Liver (tissue), 9 donors: Measurements from ENCODE around the gene NDP. TPM values are rescaled to one million over a fixed set of nuclear protein-coding genes. Genes with fewer than 3 reads are reported as not detected.

Experiments
- DNase-seq: peaks from one replicate; pipeline ENCODE4 v3.0.0-alpha.2; 2017; ENCODE audit warnings: low spot score
- H3K27ac ChIP-seq, 2 donors: one replicate each; pipeline ENCODE4 v1.7.0; 2013; ENCODE audit warnings: inconsistent platforms in 2 of 2, low read length in 2 of 2, control low read depth in 1 of 2, low read depth in 1 of 2, mild to moderate bottlenecking in 1 of 2
- H3K27me3 ChIP-seq, 4 donors: one replicate each; pipeline versions ENCODE4 v1.6.1 to v1.7.0; 2013; ENCODE audit warnings: low read length in 3 of 4, inconsistent platforms in 1 of 4, mild to moderate bottlenecking in 1 of 4, moderate library complexity in 1 of 4; ENCODE audit not compliant: control insufficient read depth in 4 of 4, insufficient read depth in 4 of 4
- H3K36me3 ChIP-seq, 4 donors: one replicate each; pipeline versions ENCODE4 v1.6.1 to v1.7.0; 2013; ENCODE audit warnings: low read length in 3 of 4, mild to moderate bottlenecking in 3 of 4, low read depth in 1 of 4, moderate library complexity in 1 of 4; ENCODE audit not compliant: control insufficient read depth in 4 of 4, insufficient read depth in 3 of 4
- H3K4me1 ChIP-seq, 4 donors: one replicate each; pipeline versions ENCODE4 v1.6.1 to v1.7.0; 2013; ENCODE audit warnings: low read length in 3 of 4, mild to moderate bottlenecking in 3 of 4, moderate library complexity in 1 of 4; ENCODE audit not compliant: control insufficient read depth in 4 of 4, insufficient read depth in 4 of 4
- H3K4me3 ChIP-seq, 3 donors: one replicate each; pipeline versions ENCODE4 v1.6.1 to v1.7.0; 2013; ENCODE audit warnings: low read length in 3 of 3, control low read depth in 1 of 3, low read depth in 1 of 3, mild to moderate bottlenecking in 1 of 3
- H3K9ac ChIP-seq, 2 donors: one replicate each; pipeline ENCODE4 v1.7.0; 2013; ENCODE audit warnings: low read length in 2 of 2, mild to moderate bottlenecking in 2 of 2, moderate library complexity in 2 of 2, control low read depth in 1 of 2, low read depth in 1 of 2
- H3K9me3 ChIP-seq, 4 donors: one replicate each; pipeline versions ENCODE4 v1.6.1 to v1.7.0; 2013; ENCODE audit warnings: low read length in 3 of 4; ENCODE audit not compliant: control insufficient read depth in 4 of 4
- ATF3 ChIP-seq: IDR thresholded peaks from 2 replicates; pipeline ENCODE4 v1.6.1; 2016; ENCODE audit warnings: antibody characterized with exemption
- CTCF ChIP-seq: fragments of 150-350 bp; IDR thresholded peaks from 2 replicates; pipeline ENCODE4 v1.5.1; 2017; ENCODE audit warnings: improper control_type of control experiment, low read depth, low read length; ENCODE audit not compliant: missing input control
- EGR1 ChIP-seq, 2 donors: IDR thresholded peaks; 2 replicates each; pipeline ENCODE4 v1.6.1; 2016 to 2018; ENCODE audit warnings: antibody characterized with exemption in 2 of 2, low read depth in 2 of 2
- FOXA1 ChIP-seq: IDR thresholded peaks from 2 replicates; pipeline ENCODE4 v1.6.1; 2016; ENCODE audit warnings: antibody characterized with exemption
- FOXA2 ChIP-seq: IDR thresholded peaks from 2 replicates; pipeline ENCODE4 v1.6.1; 2016; ENCODE audit warnings: antibody characterized with exemption
- GABPA ChIP-seq, 2 donors: IDR thresholded peaks in 1 of 2; conservative IDR thresholded peaks in 1 of 2; 2 replicates each; pipeline ENCODE4 v1.6.1; 2016; ENCODE audit warnings: antibody characterized with exemption in 2 of 2, mild to moderate bottlenecking in 1 of 2, moderate library complexity in 1 of 2
- HNF4G ChIP-seq: IDR thresholded peaks from 2 replicates; pipeline ENCODE4 v1.6.1; 2016; ENCODE audit warnings: antibody characterized with exemption
- JUND ChIP-seq, 2 donors: IDR thresholded peaks; 2 replicates each; pipeline ENCODE4 v1.6.1; 2016; ENCODE audit warnings: antibody characterized with exemption in 2 of 2
- NR2F2 ChIP-seq: IDR thresholded peaks from 2 replicates; pipeline ENCODE4 v1.6.1; 2016; ENCODE audit warnings: antibody characterized with exemption
- RXRA ChIP-seq, 2 donors: IDR thresholded peaks; 2 replicates each; pipeline ENCODE4 v1.6.1; 2017 to 2018; ENCODE audit warnings: antibody characterized with exemption in 2 of 2, mild to moderate bottlenecking in 1 of 2
- SP1 ChIP-seq: IDR thresholded peaks from 2 replicates; pipeline ENCODE4 v1.6.1; 2018; ENCODE audit warnings: antibody characterized with exemption, mild to moderate bottlenecking
- TAF1 ChIP-seq: conservative IDR thresholded peaks from 2 replicates; pipeline ENCODE4 v1.6.1; 2016; ENCODE audit warnings: antibody characterized with exemption, mild to moderate bottlenecking
- YY1 ChIP-seq: IDR thresholded peaks from 2 replicates; pipeline ENCODE4 v1.6.1; 2016; ENCODE audit warnings: antibody characterized with exemption, mild to moderate bottlenecking
- WGBS: extraction: QIAGEN DNeasy Blood & Tissue Kit; methylation state at CpG from one replicate; pipeline ENCODE4 v1.1.7; 2013; 5-methylcytosine and 5-hydroxymethylcytosine counted together
- polyA plus RNA-seq, 2 donors: library from polyadenylated mRNA; stranded (reverse) in 1 of 2; unstranded in 1 of 2; fragments of 200-250 nt in 1 of 2; fragments of >200 nt in 1 of 2; fragmentation: Nextera tagmentation in 1 of 2; extraction: Ambion mirVana in 1 of 2; gene quantifications; one replicate each; pipeline versions ENCODE4 v1.2.1 to v1.2.3, GENCODE V29; 2013 to 2015
- total RNA-seq, 2 donors: library from RNA; depleted of rRNA; stranded (reverse); fragments of >200 nt; gene quantifications; one replicate each; pipeline ENCODE4 v1.2.3, GENCODE V29; 2014
- TF ChIP-seq, protein P1 (sequence below): IDR thresholded peaks from 2 replicates; pipeline ENCODE4 v1.6.1; 2016; ENCODE audit warnings: antibody characterized with exemption, mild to moderate bottlenecking
- donor health status: healthy.
- donor health status: healthy.
- donor health status: healthy.
- donor health status: healthy.
- donor health status: healthy.

Gene NDP
- total and polyA plus RNA-seq, 4 donors, result not detected

DNA sequence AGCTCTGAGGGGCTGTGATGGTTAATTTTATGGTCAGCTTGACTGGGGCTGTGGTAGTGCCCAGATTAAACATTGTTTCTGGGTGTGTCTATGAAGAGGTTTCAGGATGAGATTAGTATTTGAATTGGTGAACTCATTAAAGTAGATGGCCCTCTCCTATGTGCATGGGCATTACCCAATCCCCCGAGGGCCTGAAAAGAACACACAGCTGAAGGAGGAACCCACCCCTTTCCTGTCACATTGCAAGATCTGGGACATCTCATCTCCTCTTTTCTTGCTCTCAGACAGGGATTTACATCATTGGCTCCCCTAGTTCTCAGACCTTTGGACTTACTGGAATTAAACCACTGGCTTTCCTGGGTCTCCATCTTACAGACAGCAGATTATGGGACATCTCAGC is 29.4 kb upstream of the NDP start:
- H3K4me3 ChIP-seq, result no peak overlapping the region

DNA sequence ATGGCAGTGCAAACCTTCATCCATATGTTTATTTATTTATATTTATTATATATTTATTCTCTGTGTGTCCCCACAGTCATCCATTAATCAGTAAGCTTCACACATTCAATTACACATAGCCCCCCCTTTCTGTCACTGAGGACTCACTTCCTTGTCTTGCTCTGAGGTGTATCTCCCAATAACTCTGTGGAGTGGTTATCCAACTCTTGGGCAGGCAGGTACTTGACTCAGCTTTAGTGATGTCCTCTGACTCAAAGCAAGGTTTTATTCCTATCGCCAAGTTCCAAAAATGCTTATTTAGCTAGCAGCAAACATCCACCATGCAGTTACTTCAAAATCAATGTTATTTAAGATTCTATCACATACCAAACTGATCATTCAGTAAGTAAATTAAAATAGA is 25.2 kb upstream of the NDP start:
- WGBS, result 98% methylated on average over 1 of the region's 1 CpG

More for the DNA sequence above, 29.4 kb upstream of the NDP start:
- H3K9ac ChIP-seq, result no peak overlapping the region
- peaks cover 0 to 4% (median 0%) of the 10 kb centered on the region in 4 donors for H3K27me3 ChIP-seq
- no peaks in the 10 kb centered on the region for H3K4me1 ChIP-seq
- TF ChIP-seq FOXA2 (no peak), FOXA1 (no peak), GABPA (IDR thresholded peaks at IDR 0.05 in 1 of 2, conservative IDR thresholded peaks at IDR 0.05 in 1 of 2) (no peak), HNF4G (no peak), NR2F2 (no peak), EGR1 (IDR thresholded peaks at IDR 0.05; ENCODE audit: low read depth in 2 of 2) (no peak), SP1 (no peak), ATF3 (no peak), CTCF (no peak), TAF1 (no peak), YY1 (no peak), JUND (IDR thresholded peaks at IDR 0.05) (no peak)
- TF ChIP-seq, protein P1, sequence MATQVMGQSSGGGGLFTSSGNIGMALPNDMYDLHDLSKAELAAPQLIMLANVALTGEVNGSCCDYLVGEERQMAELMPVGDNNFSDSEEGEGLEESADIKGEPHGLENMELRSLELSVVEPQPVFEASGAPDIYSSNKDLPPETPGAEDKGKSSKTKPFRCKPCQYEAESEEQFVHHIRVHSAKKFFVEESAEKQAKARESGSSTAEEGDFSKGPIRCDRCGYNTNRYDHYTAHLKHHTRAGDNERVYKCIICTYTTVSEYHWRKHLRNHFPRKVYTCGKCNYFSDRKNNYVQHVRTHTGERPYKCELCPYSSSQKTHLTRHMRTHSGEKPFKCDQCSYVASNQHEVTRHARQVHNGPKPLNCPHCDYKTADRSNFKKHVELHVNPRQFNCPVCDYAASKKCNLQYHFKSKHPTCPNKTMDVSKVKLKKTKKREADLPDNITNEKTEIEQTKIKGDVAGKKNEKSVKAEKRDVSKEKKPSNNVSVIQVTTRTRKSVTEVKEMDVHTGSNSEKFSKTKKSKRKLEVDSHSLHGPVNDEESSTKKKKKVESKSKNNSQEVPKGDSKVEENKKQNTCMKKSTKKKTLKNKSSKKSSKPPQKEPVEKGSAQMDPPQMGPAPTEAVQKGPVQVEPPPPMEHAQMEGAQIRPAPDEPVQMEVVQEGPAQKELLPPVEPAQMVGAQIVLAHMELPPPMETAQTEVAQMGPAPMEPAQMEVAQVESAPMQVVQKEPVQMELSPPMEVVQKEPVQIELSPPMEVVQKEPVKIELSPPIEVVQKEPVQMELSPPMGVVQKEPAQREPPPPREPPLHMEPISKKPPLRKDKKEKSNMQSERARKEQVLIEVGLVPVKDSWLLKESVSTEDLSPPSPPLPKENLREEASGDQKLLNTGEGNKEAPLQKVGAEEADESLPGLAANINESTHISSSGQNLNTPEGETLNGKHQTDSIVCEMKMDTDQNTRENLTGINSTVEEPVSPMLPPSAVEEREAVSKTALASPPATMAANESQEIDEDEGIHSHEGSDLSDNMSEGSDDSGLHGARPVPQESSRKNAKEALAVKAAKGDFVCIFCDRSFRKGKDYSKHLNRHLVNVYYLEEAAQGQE, result no peak
- H3K9me3 ChIP-seq, result no peaks in the 10 kb centered on the region
- no peak for DNase-seq
- WGBS, result 67% methylated on average over 1 of the region's 1 CpG
- no peak overlapping the region for H3K27ac ChIP-seq
- H3K36me3 ChIP-seq, result no peaks in the 10 kb centered on the region

More for the DNA sequence above, 25.2 kb upstream of the NDP start:
- Histone ChIP-seq H3K27me3 (peaks cover 0 to 2% (median 0%) of the 10 kb centered on the region in 4 donors), H3K36me3 (no peaks in the 10 kb centered on the region), H3K4me1 (no peaks in the 10 kb centered on the region), H3K9me3 (no peaks in the 10 kb centered on the region), H3K4me3 (no peak overlapping the region), H3K9ac (no peak overlapping the region), H3K27ac (no peak overlapping the region)
- DNase-seq, result no peak
- TF ChIP-seq ATF3 (no peak), HNF4G (no peak), RXRA (IDR thresholded peaks at IDR 0.05) (no peak), GABPA (IDR thresholded peaks at IDR 0.05 in 1 of 2, conservative IDR thresholded peaks at IDR 0.05 in 1 of 2) (no peak), TAF1 (no peak), JUND (IDR thresholded peaks at IDR 0.05) (no peak), SP1 (no peak)
- TF ChIP-seq, protein P1, result no peak
